NCI-H82 treated with DMSO at 0.1 percent for 48 hours (cell line): ENCODE data around the gene EIF1AD.
"Not testable (repeated sequence)": the region's sequence is repeated elsewhere in the genome, so short reads cannot be mapped to it uniquely, and the experiment has no call there.

ENCODE experiments used
- DNase-seq: peaks from one replicate; lab custom pipeline; 2025; ENCODE audit not compliant: unreplicated experiment; lab: John Stamatoyannopoulos, UW

The EIF1AD gene

GRCh38 chr11:66022401-66023185 is 20.6 kb upstream of the EIF1AD start:
- DNase-seq = peak; percentile 27

GRCh38 chr11:66020618-66021357 is 18.8 kb upstream of the EIF1AD start:
- DNase-seq = no peak

GRCh38 chr11:66020212-66020611 is 18.3 kb upstream of the EIF1AD start:
- no peak for DNase-seq

GRCh38 chr11:66017321-66017720 is 15.4 kb upstream of the EIF1AD start:
- no peak for DNase-seq

- no peak for DNase-seq
Measured at GRCh38 chr11:66016793-66017177, 14.8 kb upstream of the EIF1AD start.

GRCh38 chr11:66015936-66016792 is 14.2 kb upstream of the EIF1AD start:
- DNase-seq = no peak

- DNase-seq = no peak
Measured at GRCh38 chr11:66015454-66015881, 13.5 kb upstream of the EIF1AD start.

- no peak for DNase-seq
Measured at GRCh38 chr11:66014804-66015453, 13.0 kb upstream of the EIF1AD start.

- no peak for DNase-seq
Measured at GRCh38 chr11:66013762-66014100, 11.8 kb upstream of the EIF1AD start.

GRCh38 chr11:66012946-66013761 is 11.2 kb upstream of the EIF1AD start:
- no peak for DNase-seq

GRCh38 chr11:66012371-66012945 is 10.5 kb upstream of the EIF1AD start:
- no peak for DNase-seq

GRCh38 chr11:66011785-66012303 is 9.9 kb upstream of the EIF1AD start, which contains the start of gene CST6:
Gene CST6, plus strand, starts transcription at chr11:66012008. Its CDS starts 37 bp downstream, at chr11:66012045.
- no peak for DNase-seq

- DNase-seq = no peak
Measured at GRCh38 chr11:66011239-66011784, 9.4 kb upstream of the EIF1AD start.

- not testable (repeated sequence) for DNase-seq
Measured at GRCh38 chr11:66010036-66010435, 8.1 kb upstream of the EIF1AD start.

GRCh38 chr11:66008468-66009101 is 6.6 kb upstream of the EIF1AD start:
- peak; percentile 3 for DNase-seq

- no peak for DNase-seq
Measured at GRCh38 chr11:66008095-66008467, 6.1 kb upstream of the EIF1AD start.

GRCh38 chr11:66007201-66007634 is 5.3 kb upstream of the EIF1AD start:
- DNase-seq = peak; percentile 5

- DNase-seq = no peak
Measured at GRCh38 chr11:66006891-66007176, 4.9 kb upstream of the EIF1AD start.
